ENCODE measurements around the gene PRRT1. TPM values are rescaled to one million over a fixed set of nuclear protein-coding genes. Genes with fewer than 3 reads are reported as not detected.

The PRRT1 gene
- total RNA-seq, 1 donor from 2014 or later = 2.9 TPM

- Mint-ChIP-seq H3K4me3 (ENCODE audit: low read depth) (no peak overlapping the region), H3K36me3 (ENCODE audit: insufficient read depth) (peaks cover 39% of the 10 kb centered on the region), H3K27me3 (no peaks in the 10 kb centered on the region), H3K27ac (no peak overlapping the region), H3K4me1 (ENCODE audit: low read depth) (peaks cover 9% of the 10 kb centered on the region), H3K9me3 (ENCODE audit: low read depth) (no peaks in the 10 kb centered on the region)
- no peak for DNase-seq (ENCODE audit: low spot score, unreplicated experiment)
- no peak for TF ChIP-seq CTCF (IDR thresholded peaks at IDR 0.05; ENCODE audit: unreplicated experiment)
These were observed 31.1 kb downstream of the PRRT1 start for GRCh38 chr6:32120573-32121059.

GRCh38 chr6:32118782-32119628 lies 32.7 kb downstream of the PRRT1 start:
- Mint-ChIP-seq H3K27ac (peak overlapping the region; percentile 91), H3K27me3 (no peaks in the 10 kb centered on the region), H3K9me3 (ENCODE audit: low read depth) (no peaks in the 10 kb centered on the region), H3K36me3 (ENCODE audit: insufficient read depth) (peaks cover 36% of the 10 kb centered on the region), H3K4me3 (ENCODE audit: low read depth) (no peak overlapping the region), H3K4me1 (ENCODE audit: low read depth) (peaks cover 9% of the 10 kb centered on the region)
- peak; percentile 75 for DNase-seq (ENCODE audit: low spot score, unreplicated experiment)
- peak; percentile 92 for TF ChIP-seq CTCF (IDR thresholded peaks at IDR 0.05; ENCODE audit: unreplicated experiment)

GRCh38 chr6:32117461-32117860 lies 34.3 kb downstream of the PRRT1 start:
- Mint-ChIP-seq H3K27ac (no peak overlapping the region), H3K36me3 (ENCODE audit: insufficient read depth) (peaks cover 29% of the 10 kb centered on the region), H3K4me3 (ENCODE audit: low read depth) (no peak overlapping the region), H3K4me1 (ENCODE audit: low read depth) (peaks cover 9% of the 10 kb centered on the region), H3K27me3 (no peaks in the 10 kb centered on the region), H3K9me3 (ENCODE audit: low read depth) (no peaks in the 10 kb centered on the region)
- DNase-seq (ENCODE audit: low spot score, unreplicated experiment) = no peak
- TF ChIP-seq CTCF (IDR thresholded peaks at IDR 0.05; ENCODE audit: unreplicated experiment) = no peak

- Mint-ChIP-seq H3K4me3 (ENCODE audit: low read depth) (no peak overlapping the region), H3K27ac (no peak overlapping the region), H3K27me3 (no peaks in the 10 kb centered on the region), H3K9me3 (ENCODE audit: low read depth) (no peaks in the 10 kb centered on the region), H3K36me3 (ENCODE audit: insufficient read depth) (peaks cover 26% of the 10 kb centered on the region), H3K4me1 (ENCODE audit: low read depth) (peaks cover 9% of the 10 kb centered on the region)
- DNase-seq (ENCODE audit: low spot score, unreplicated experiment) = no peak
- TF ChIP-seq CTCF (IDR thresholded peaks at IDR 0.05; ENCODE audit: unreplicated experiment) = peak; percentile 45
These were observed 35.1 kb downstream of the PRRT1 start for GRCh38 chr6:32116674-32117073.

GRCh38 chr6:32115623-32116022 lies 36.1 kb downstream of the PRRT1 start:
- no peak for DNase-seq (ENCODE audit: low spot score, unreplicated experiment)
- no peak overlapping the region for H3K27ac Mint-ChIP-seq
- no peak for TF ChIP-seq CTCF (IDR thresholded peaks at IDR 0.05; ENCODE audit: unreplicated experiment)
- no peaks in the 10 kb centered on the region for H3K9me3 Mint-ChIP-seq (ENCODE audit: low read depth)
- peaks cover 9% of the 10 kb centered on the region for H3K4me1 Mint-ChIP-seq (ENCODE audit: low read depth)
- peaks cover 20% of the 10 kb centered on the region for H3K36me3 Mint-ChIP-seq (ENCODE audit: insufficient read depth)
- H3K4me3 Mint-ChIP-seq (ENCODE audit: low read depth) = no peak overlapping the region
- H3K27me3 Mint-ChIP-seq = no peaks in the 10 kb centered on the region
